Measurements from ENCODE around the gene RASSF8.

The RASSF8 gene

GRCh38 chr12:26062566-26062965, 104.1 kb downstream of the RASSF8 start:
- DNase-seq, result no peak

DNA sequence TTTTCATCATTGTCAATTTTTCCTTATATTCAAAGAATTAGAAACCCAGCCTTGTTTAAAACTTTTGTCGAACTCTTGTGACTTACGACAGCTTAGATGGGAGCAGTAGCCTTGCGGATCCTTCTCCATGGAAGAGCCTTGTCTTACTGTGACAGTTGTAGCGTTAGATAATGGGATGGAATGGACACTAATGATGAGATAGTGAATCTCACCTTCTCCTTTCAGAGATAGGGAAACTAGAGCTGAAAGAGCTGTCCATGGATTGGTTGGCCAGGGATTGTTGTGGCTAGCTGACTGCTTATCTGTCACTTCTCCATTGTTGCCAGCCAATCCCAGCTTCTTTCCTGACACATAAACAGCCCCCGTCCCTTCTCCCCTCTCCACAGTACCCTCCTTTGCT, 107.0 kb downstream of the RASSF8 start:
- no peak for DNase-seq

- no peak for DNase-seq
Measured at GRCh38 chr12:26068503-26068902, 110.0 kb downstream of the RASSF8 start.

GRCh38 chr12:26069796-26070195, 111.3 kb downstream of the RASSF8 start:
- no peak for DNase-seq

DNA sequence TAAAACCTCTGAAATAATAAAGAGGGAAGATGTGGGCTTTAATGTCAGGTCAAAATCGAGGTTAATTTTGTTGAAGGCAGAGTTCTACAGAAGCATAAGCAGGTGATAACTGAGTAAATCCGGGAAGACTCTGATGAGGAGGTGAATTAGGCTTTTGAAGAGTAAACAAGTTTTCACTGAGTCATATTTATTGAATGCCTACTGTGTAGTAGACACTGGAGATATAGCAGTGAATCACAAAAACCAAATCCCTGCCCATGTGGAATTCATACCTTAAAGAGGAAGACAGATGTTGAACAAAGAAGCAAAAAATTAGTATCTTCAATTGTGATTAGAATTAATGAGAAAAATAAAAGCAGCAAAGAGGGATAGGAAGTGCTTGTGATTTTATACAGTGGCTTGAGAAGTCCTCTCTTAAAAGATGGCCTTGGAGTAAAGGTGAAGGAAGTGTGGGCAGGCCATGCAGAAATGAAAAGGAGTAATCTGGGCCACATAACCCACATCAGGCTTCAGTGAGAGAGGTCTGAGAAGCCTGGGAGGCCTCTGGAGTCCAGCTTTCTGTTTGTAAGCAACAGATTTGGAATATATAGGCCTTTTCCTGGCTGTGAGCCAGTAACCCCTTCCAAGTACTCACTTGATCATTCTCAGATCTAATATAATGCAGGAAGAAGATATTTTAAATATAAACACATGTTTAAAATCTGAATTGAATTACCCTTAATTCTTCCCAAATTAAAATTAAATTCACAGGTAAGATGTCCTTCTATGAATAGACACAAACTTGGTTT, 119.6 kb downstream of the RASSF8 start:
- DNase-seq, result no peak

- peak; percentile 59 to 60 for DNase-seq
Measured at GRCh38 chr12:26080911-26081310, 122.4 kb downstream of the RASSF8 start.

GRCh38 chr12:26086936-26087335, 128.5 kb downstream of the RASSF8 start:
- peak; percentile 91 for DNase-seq

GRCh38 chr12:26088998-26089397, 130.5 kb downstream of the RASSF8 start:
- DNase-seq, result peak in 1 of 2 donors; percentile 9

- no peak for DNase-seq
Measured at GRCh38 chr12:26090836-26091510, 132.5 kb downstream of the RASSF8 start.

- no peak for DNase-seq
Measured at GRCh38 chr12:26091822-26092221, 133.3 kb downstream of the RASSF8 start.

- DNase-seq, result no peak
Measured at GRCh38 chr12:26092346-26093105, 134.0 kb downstream of the RASSF8 start.

- DNase-seq, result no peak
Measured at GRCh38 chr12:26095186-26095585, 136.7 kb downstream of the RASSF8 start.

- no peak for DNase-seq
Measured at GRCh38 chr12:26096036-26096435, 137.6 kb downstream of the RASSF8 start.

GRCh38 chr12:26097046-26097878, 138.8 kb downstream of the RASSF8 start:
- DNase-seq, result peak; percentile 76 to 90

DNA sequence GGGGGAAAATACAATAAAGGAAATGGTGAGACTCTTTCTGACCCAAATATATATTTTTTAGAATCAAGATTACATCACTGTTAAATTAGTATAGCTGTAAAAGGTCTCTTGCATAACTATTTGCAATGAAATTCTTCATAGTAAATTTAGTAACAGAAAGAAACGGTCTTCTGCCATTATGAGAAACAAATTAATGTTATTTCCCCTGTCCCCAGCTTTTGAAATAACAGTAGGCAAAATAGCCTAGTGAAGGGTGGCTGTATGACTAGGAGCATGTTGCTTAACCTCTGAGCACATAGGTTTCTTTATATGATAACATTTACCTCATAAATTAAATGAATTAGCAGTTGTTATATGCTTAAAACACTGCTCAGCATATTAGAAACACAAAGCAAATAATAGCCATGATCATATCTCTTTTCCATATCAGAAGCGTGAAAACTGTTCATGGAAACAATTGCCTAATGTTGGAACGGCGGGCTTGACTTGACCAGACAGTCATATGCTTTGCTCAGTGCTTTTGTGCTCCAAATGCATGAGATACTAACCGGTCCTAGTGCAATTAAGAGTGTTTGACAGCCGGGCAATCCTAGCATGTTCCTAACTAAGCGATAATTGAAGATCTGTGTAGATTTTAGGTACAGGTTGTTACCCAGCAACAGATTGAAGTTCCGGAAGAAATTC, 142.3 kb downstream of the RASSF8 start:
- DNase-seq, result peak; percentile 39 to 49

GRCh38 chr12:26101350-26101734, 142.9 kb downstream of the RASSF8 start:
- DNase-seq, result no peak

DNA sequence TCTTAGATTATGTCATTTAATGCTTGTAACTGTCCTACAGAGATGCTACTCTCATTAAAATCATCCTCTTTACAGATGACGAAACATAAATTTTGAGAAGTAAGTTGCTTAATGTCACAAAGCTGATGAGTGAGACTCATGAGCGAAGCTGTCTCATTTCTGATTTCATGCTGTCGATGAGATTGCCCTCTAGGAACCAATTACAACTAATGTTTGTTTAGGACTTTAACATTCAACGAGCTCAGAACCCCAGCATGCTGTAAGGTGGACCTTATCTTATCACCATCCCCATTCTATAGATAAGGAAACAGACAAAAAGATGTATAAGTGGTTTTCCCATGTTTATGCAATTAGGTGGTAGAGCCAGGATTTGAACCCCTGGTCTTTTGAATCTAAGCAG, 143.3 kb downstream of the RASSF8 start:
- peak; percentile 64 to 79 for DNase-seq

GRCh38 chr12:26102953-26103352, 144.5 kb downstream of the RASSF8 start:
- DNase-seq, result peak in 1 of 2 donors; percentile 89

GRCh38 chr12:26106347-26106746, 147.9 kb downstream of the RASSF8 start:
- no peak for DNase-seq

DNA sequence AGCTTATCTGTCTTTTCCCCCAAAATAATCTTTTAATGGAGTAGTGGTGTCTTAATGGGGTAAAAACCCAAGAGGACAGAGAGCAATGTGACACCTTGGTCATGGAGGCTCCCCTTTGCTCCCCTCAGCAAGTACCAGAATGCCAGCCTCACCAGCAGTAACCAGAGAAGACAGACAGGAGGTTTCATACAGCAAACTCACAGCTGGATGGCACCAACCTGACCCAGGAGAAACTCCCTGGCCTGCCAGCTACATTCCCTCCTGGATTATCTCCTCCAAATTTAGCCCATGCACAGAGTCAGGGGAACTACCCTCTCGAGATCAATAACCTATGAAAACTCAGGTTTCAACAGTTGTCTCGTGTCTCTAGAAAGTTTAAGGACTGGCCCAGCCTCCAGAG, 150.4 kb downstream of the RASSF8 start:
- DNase-seq, result no peak

- no peak for DNase-seq
Measured at GRCh38 chr12:26109343-26109881, 150.9 kb downstream of the RASSF8 start.

- no peak for DNase-seq
Measured at GRCh38 chr12:26112232-26112631, 153.8 kb downstream of the RASSF8 start.
